Fibroblast of skin of right quadriceps (primary cell): Measurements from ENCODE around the gene FARP1.

Source experiments
- DNase-seq: peaks from one replicate; pipeline ENCODE4 v3.0.0-alpha.2; 2013

Gene FARP1

DNA sequence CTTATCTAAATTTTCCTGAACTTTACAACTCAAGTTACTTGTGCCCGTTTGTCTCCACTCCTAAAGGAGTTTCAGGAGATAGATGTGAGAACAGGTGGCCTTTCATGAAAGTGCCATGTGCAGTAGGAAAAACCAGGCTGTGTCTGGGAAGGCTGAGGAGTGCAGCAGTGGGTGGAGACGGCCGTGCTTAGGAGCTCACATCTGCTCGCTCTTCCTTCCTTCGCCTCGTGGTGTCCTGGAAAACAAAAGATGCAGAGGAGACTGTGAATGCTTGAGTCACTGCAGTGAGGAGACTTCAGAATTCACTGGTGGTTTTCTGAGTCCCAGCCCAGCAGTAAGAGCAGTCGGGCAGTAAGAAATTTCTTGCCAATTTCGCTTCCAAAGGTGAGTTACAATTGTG lies 172.6 kb downstream of the FARP1 start:
- peak; percentile 70 for DNase-seq

DNA sequence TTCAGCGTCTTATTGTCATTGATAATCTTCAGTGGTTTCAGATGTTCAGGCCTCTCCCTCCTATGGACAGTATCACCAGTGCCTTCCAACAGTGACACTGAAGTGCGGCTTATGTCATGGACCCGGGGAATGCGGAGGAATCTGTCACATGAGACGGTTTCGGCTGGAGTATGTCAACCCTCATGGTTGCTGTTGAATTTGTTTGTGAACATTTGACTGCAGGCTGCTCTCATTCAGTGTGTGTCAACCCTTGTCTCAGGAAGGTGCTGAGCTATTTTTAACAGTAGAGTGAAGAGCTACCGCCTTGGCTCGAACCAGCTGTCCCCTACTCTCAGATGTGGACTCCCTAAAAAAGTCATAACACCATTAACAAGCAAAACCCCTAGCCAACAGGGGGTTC lies 173.0 kb downstream of the FARP1 start:
- DNase-seq: no peak

DNA sequence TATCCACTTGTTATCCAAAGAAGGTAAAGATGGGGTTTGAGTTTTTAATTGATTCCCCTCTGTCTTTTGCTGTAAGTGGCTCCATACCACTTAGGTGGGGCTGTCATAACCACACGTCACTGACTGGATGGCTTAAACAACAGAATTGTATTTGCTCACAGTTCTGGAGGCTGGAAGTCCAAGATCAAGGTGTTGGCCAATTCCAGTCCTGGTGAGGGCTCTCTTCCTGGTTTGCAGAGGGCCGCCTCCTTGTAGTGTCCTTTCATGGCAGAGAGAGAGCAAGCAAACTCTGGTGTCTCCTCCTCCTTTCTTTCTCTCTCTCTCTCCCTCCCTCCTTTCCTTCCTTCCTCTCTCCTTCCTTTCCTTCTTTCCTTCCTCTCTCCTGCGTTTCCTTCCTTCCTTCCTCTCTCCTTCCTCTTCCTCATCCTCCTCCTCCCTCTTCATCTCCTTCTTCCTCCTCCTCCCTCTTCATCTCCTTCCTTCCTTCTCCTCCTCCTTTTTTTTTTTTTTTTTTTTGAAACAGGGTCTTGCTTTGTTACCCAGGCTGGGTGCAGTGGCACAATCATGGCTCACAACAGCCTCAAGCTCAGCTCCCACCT lies 174.8 kb downstream of the FARP1 start:
- no peak for DNase-seq

DNA sequence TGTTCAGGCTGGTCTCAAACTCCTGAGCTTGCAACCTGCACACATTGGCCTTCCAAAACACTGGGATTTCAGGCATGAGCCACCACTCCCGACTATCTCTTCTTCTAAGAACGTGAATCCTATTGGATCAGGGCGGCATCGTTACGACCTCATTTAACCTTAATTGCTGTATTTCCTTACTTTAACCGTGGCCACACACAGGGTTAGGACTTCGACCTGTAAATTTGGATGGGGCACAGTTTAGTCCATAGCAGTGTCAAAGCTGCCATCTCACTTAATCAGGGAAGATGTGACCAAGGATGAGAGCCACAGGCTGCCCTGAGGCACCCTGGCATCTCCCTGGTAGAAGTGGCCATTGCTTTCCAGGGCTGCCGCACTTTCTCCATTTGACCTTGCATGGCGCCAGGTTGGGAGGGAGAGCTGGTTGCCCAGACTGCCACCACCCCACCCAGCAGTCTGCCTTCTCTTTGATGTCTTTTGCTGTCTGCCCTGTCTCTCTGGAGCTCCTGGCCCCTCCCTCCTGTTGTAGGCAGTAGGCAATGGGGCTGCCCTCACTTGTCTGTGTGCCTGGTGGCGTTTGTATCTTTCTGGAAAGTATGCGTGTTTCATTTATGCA lies 175.5 kb downstream of the FARP1 start:
- DNase-seq: no peak

- no peak for DNase-seq
These were observed 177.7 kb downstream of the FARP1 start for GRCh38 chr13:98320561-98321105.

DNA sequence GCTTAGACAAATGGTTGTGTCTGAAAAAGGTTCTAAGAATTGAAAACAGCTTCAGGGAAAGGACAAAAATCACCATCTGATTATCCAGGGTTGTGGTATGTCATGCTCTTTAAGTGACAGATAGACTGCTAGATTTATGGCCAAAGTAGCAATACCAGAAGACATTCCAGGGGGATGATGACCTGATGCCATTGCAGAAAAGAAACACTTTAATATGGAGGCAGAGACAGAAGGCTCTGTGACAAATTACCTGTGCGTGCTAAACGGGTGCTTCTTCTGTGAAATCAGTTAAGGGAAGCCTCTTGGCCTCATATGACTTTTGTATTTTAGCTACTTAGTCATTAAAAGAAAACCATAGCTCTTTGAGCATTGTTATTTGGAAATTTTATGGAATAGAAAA lies 178.5 kb downstream of the FARP1 start:
- no peak for DNase-seq

GRCh38 chr13:98322091-98322718 lies 179.3 kb downstream of the FARP1 start:
- DNase-seq: no peak

- DNase-seq: no peak
These were observed 181.2 kb downstream of the FARP1 start for GRCh38 chr13:98324105-98324504.

DNA sequence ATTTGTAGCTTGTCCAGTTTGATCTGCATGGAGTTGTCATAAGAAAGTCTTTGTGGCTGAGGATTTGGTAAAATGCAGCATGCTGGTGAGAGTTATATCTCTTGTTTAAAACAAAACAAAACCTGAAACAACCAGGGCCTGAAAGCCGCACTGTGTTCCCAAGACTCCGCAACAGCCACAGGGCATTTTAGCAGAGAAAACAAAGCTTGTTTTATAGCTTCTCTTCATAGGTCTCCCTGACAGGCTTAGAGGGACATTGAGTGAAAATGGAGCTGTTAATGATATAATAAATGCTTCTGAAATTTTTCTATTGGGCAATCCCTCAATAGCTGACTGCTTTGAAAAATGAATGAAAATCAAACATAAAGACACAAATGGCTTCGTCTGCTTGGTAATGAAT lies 182.8 kb downstream of the FARP1 start:
- no peak for DNase-seq

DNA sequence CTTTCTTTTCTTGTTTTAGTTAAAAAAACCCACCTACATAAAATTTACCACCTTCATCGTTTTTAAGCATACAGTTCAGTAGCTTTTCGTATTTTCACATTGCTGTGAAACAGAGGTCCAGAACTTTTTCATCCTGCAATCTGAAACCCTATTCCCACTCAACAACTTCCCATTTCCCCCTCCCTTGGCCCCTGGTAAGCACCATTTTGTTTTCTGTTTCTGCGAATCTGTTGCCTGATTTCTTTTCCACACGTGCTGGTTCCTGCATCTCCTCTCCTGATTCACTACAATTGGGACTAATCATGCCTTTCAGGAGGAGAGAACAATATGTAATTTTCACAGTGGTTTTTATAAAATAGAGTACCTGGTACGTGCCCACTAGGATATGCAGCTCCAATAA lies 183.4 kb downstream of the FARP1 start:
- no peak for DNase-seq

DNA sequence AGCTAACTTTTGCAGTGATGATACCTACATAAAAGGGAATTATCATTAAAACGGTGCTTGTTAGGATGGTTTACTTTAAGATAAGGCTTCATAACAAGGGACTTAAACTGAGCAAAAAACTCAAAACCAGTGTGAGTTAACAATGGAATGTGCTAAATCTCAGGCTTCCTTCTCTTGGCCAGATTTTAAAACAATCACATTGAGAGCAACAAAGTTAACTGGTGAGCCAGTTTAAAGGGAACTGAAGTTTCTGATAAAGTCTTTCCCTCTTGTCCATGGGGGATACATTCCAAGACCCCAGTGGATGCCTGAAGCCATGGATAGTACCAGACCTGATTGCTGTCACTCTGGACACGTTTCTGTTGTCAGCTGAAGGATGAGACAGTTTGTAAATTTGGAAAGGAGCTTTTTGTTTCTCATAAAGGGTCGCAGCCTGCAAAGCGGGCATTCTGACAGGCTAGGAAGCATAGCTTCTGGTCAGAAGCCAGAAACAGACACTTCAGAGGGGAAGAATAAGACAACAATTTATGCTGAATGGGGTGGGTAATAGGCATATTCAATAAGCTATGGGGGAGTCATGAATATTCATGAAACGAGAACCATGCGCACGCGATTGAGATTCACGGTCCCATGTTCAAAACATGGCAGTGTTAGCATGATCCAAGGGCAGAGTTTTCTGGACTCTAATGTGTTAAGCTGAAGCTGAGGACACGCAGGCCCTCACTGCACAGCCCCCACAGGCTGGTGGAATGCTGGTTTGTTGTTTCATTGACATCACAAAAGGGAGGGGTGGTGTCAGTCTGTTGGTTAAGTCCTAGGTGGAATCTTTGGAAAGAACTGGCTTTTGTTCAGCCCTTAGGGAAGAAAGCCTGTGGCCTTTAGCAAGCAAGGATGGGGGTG lies 184.7 kb downstream of the FARP1 start:
- DNase-seq: peak; percentile 85

DNA sequence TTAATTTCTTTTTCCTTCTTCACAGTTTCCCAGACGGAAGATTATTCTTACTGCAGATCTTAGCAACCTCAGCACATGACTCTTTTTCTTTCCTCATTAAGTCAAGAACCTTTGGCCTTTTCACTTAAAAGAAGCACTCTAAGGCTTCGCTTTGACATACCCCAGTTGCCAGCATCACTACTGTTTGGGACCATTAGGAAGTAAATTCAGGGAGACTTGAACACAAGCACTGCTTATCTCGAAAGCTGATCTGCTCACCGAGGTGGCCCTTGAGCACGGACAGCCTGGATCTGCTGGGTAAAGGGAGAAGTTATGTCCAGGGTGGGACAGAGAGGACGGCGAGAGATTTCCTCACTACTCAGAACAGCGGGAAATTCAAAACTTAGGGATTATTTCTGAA lies 185.6 kb downstream of the FARP1 start:
- no peak for DNase-seq

DNA sequence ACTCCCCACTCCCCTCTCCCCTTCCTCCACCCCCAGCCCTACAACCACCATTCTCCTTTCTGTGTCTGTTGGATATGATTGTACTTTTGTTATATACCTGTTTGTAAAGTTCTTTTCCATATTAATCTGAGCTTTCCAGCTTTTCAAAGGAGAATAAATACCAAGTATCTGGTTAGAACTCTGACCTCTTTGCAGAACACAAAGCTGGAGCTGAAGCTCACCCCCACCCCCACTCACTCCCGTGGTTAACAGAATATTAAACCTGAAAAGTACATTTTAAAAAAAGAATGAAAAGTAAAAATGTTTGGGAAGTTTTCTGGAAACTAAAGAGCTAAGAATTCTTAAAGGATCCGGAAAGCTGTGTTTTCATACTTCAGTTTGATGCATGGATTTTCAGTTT lies 189.3 kb downstream of the FARP1 start:
- no peak for DNase-seq

GRCh38 chr13:98332691-98333090 lies 189.8 kb downstream of the FARP1 start:
- DNase-seq: no peak

- DNase-seq: no peak
These were observed 190.6 kb downstream of the FARP1 start for GRCh38 chr13:98333486-98333885.

DNA sequence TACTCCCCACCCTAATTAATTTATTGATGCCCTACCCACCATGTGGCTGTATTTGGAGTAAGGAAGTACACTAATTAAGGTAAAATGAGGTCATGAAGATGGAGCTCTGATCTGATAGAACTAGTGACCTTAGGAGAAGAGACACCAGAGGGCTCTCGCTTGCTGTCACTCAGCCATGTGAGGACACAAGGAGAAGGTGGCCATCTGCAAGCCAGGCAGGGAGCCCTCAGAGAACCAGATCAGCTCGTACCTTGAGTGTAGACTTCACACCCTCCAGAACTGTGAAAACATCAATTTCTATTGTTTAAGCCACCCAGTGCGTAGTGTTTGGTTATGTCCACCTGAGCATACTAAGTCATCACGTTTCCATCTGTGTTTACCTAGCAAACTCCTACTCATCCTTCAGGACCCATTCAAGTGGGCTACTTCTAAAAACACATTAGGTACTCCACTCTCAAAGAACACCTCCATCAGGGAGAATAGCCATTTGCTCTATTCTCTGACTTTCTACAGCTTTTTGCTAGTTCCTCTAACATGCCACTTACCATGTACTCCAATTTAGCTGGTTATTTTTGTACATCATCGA lies 191.8 kb downstream of the FARP1 start:
- DNase-seq: no peak

- DNase-seq: no peak
These were observed 192.8 kb downstream of the FARP1 start for GRCh38 chr13:98335721-98336120.

- DNase-seq: no peak
These were observed 195.4 kb downstream of the FARP1 start for GRCh38 chr13:98338310-98338709.

DNA sequence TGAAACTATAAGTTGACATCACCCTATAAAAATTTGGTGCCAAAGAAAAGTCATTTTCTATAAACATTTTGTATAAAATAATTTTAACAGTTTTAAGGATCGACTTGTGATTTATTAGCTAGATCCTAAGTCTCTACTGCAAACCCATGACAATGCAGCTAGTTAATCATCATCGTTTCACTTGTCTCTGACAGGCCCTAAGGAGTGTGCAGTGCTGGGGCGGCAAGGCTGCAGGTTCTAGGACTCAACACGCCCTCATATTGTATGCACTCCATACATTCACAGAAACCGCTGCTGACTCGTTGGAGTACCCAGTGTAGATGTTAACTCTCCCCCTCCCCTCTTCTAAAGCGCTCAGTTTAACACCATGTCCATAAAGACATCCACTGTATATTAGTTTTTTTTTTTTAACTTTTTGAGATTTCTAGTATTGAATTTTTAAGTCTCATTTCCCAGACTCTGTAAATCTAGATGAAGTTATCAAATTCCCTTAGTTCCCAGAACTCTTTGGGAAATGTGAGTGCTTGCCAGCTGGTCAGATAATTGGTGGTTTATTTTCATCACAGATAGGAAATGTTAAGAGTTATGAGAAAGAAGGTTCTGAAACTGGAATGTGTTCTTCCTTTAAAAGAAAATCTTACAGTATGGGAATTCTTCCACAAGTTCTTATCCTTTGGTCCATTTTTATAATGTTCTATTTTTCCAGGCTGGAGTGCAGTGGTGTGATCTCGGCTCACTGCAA lies 197.0 kb downstream of the FARP1 start:
- no peak for DNase-seq

DNA sequence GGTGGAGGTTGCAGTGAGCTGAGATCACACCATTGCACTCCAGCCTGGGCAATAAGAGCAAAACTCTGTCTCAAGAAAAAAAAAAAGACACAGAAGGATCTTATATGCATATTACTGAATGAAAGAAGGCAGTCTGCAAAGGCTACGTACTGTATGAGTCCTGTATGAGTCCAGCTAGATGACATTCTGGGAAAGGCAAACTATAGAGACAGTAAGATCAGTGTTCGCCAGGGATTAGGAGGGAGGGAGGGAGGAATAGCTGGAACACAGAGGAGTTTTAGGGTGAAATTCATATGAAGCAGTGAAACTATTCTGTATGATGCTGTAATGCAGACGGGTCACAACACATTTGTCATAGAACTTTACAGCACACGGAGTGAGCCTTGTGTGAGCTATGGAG lies 200.1 kb downstream of the FARP1 start:
- DNase-seq: no peak

DNA sequence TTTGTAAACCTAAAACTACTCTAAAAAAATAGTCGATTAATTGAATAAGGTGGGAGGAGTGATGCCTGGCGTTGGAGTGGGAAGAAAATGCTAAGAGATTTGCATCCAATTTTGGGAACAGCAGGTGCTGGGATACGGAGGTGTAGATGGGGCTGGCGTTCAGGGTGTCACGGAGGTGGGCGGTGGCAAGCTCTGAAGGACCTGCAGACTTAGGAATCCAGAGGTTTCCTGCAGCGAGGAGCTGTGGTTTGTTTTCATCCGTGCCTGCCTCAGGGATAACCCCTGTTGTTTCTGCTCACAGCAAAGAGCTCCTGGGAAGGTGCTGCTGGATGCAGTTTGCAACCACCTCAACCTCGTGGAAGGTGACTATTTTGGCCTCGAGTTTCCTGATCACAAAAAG lies 200.6 kb downstream of the FARP1 start:
- no peak for DNase-seq

- DNase-seq: no peak
These were observed 201.5 kb downstream of the FARP1 start for GRCh38 chr13:98344392-98344791.
